T-helper 1 cell treated with Interleukin-12 subunit alpha and Interleukin-12 subunit beta and Interleukin-4 antibody, amounts not matched to agents 30 μg/mL and 1 μg/mL, for 36 hours (primary cell): ENCODE results near the gene TTC16.

ENCODE experiments used
- H3K27ac Mint-ChIP-seq: one replicate; pipeline ENCODE4 v1.8.0; 2021; ENCODE audit warnings: mild to moderate bottlenecking, mixed read lengths
- H3K27me3 Mint-ChIP-seq: one replicate; pipeline ENCODE4 v1.8.0; 2021; ENCODE audit warnings: low read depth, mixed read lengths
- H3K36me3 Mint-ChIP-seq: one replicate; pipeline ENCODE4 v1.8.0; 2021; ENCODE audit warnings: low read depth, mixed read lengths
- H3K4me1 Mint-ChIP-seq: one replicate; pipeline ENCODE4 v1.8.0; 2021; ENCODE audit warnings: low read depth, mixed read lengths
- H3K4me3 Mint-ChIP-seq: one replicate; pipeline ENCODE4 v1.8.0; 2021; ENCODE audit warnings: mild to moderate bottlenecking, moderate library complexity, mixed read lengths
- H3K9me3 Mint-ChIP-seq: one replicate; pipeline ENCODE4 v1.8.0; 2021; ENCODE audit warnings: mixed read lengths

The TTC16 gene

GRCh38 chr9:127715470-127716337 lies at the start of gene TTC16, which contains the start of gene PTRH1:
Gene TTC16 (plus strand): TSS chr9:127716079. CDS start chr9:127716146, 67 bp downstream.
Gene PTRH1 (minus strand): TSS chr9:127715663. CDS start chr9:127715639, 24 bp downstream.
- no peaks in the 10 kb centered on the region for H3K9me3 Mint-ChIP-seq
- H3K27ac Mint-ChIP-seq, result peak within 1 kb of the TSS; percentile 97
- H3K36me3 Mint-ChIP-seq, result no peaks in the 10 kb centered on the region
- H3K27me3 Mint-ChIP-seq, result no peaks in the 10 kb centered on the region
- H3K4me1 Mint-ChIP-seq, result peaks cover 15% of the 10 kb centered on the region
- H3K4me3 Mint-ChIP-seq, result peak within 1 kb of the TSS; percentile 98

GRCh38 chr9:127667127-127667844 lies 48.6 kb upstream of the TTC16 start:
- no peak overlapping the region for H3K4me3 Mint-ChIP-seq
- H3K36me3 Mint-ChIP-seq, result peaks cover 8% of the 10 kb centered on the region
- H3K4me1 Mint-ChIP-seq, result no peaks in the 10 kb centered on the region
- no peaks in the 10 kb centered on the region for H3K27me3 Mint-ChIP-seq
- H3K27ac Mint-ChIP-seq, result no peak overlapping the region
- H3K9me3 Mint-ChIP-seq, result no peaks in the 10 kb centered on the region

DNA sequence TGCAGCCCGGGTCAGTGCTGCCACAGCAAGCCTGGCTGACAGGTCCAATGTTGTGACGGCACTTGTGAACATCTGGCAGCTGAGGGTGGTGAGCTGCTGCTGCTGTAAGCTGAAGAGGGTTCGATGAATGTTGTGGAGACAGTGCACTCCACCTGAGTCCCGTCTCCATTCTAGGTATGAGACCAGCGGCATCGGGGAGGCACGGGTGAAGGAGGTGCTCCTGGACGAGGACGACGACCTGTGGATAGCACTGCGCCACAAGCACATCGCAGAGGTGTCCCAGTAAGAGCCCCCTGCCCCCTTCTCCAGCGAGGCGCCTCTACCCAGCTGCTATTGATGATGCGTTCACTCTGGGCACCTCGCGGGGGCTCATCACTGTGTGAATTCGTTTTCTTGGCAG lies 48.0 kb upstream of the TTC16 start:
- Mint-ChIP-seq H3K36me3 (peaks cover 4% of the 10 kb centered on the region), H3K9me3 (no peaks in the 10 kb centered on the region), H3K4me1 (no peaks in the 10 kb centered on the region), H3K4me3 (no peak overlapping the region), H3K27ac (no peak overlapping the region), H3K27me3 (no peaks in the 10 kb centered on the region)

GRCh38 chr9:127673234-127673633 lies 42.6 kb upstream of the TTC16 start:
- Mint-ChIP-seq H3K27ac (no peak overlapping the region), H3K9me3 (no peaks in the 10 kb centered on the region), H3K27me3 (no peaks in the 10 kb centered on the region), H3K4me1 (no peaks in the 10 kb centered on the region), H3K36me3 (peaks cover 3% of the 10 kb centered on the region), H3K4me3 (no peak overlapping the region)

DNA sequence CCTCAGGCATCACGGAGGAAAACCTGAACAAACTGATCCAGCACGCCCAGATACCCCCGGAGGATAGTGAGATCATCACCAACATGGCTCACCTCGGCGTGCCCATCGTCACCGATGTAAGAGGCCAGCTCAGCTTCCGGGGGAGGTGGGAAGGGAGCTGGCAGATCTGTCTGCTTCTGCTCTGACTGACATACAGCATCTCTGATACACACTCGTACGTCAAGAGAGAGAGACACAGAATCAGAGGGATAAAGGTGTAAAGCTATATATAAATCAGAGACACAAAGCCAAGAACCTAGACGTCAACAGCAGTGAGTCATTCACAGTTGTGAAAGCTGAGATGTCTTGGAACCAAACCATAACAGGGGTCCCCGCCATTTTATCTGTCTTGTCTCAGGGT lies 39.2 kb upstream of the TTC16 start:
- Mint-ChIP-seq H3K27me3 (no peaks in the 10 kb centered on the region), H3K27ac (no peak overlapping the region), H3K4me3 (no peak overlapping the region), H3K36me3 (peaks cover 2% of the 10 kb centered on the region), H3K9me3 (no peaks in the 10 kb centered on the region), H3K4me1 (no peaks in the 10 kb centered on the region)

DNA sequence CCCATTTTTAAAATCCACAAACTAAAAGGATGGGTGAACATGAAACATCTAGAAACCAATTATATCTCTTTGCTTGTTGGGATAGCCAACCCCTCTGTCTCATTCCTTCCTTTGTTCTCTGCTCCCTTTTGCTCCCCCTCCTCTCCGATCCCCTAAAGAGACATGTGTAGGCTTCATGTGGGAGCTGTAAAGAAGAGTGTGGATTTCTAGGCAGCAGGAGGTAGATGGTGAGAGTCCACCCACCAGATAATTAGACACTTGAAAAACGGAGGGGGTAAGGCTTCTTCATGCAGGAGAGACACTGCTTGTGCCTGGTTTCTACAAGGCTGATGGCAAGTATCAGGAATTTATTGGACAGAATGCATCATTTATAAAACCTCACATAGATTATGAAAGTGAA lies 36.4 kb upstream of the TTC16 start:
- H3K9me3 Mint-ChIP-seq, result no peaks in the 10 kb centered on the region

DNA sequence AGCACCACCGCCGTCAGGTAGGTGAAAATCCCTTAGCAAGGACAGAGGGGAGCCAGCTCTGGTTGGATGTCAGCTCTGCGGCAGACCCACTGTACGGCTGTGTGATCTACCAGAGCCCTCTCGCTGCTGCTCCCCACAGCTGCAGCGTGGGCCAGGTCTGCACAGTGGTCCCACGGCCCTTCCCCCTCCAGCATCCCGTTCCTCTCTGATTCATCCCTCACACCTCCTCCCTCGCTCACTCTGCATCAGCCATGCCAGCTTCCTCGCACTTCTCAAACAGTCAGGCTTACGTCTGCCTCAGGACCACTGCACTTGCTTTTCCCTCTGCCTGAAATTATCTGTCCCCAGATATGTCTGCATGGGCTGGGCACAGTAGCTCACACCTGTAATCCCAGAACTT lies 35.7 kb upstream of the TTC16 start:
- Mint-ChIP-seq H3K27ac (no peak overlapping the region), H3K36me3 (peaks cover 4% of the 10 kb centered on the region), H3K27me3 (no peaks in the 10 kb centered on the region), H3K4me3 (no peak overlapping the region), H3K4me1 (no peaks in the 10 kb centered on the region), H3K9me3 (no peaks in the 10 kb centered on the region)

More for the DNA sequence above, 36.4 kb upstream of the TTC16 start:
- no peak overlapping the region for H3K4me3 Mint-ChIP-seq
- H3K27ac Mint-ChIP-seq, result no peak overlapping the region
- no peaks in the 10 kb centered on the region for H3K27me3 Mint-ChIP-seq
- H3K36me3 Mint-ChIP-seq, result peaks cover 4% of the 10 kb centered on the region
- no peaks in the 10 kb centered on the region for H3K4me1 Mint-ChIP-seq

GRCh38 chr9:127680846-127681245 lies 35.0 kb upstream of the TTC16 start:
- H3K9me3 Mint-ChIP-seq, result no peaks in the 10 kb centered on the region
- no peak overlapping the region for H3K4me3 Mint-ChIP-seq
- no peaks in the 10 kb centered on the region for H3K4me1 Mint-ChIP-seq
- no peak overlapping the region for H3K27ac Mint-ChIP-seq
- H3K36me3 Mint-ChIP-seq, result peaks cover 4% of the 10 kb centered on the region
- no peaks in the 10 kb centered on the region for H3K27me3 Mint-ChIP-seq

- Mint-ChIP-seq H3K27ac (no peak overlapping the region), H3K9me3 (no peaks in the 10 kb centered on the region), H3K27me3 (no peaks in the 10 kb centered on the region), H3K36me3 (peaks cover 4% of the 10 kb centered on the region), H3K4me3 (no peak overlapping the region), H3K4me1 (no peaks in the 10 kb centered on the region)
Measured at GRCh38 chr9:127682351-127683136, 33.3 kb upstream of the TTC16 start.

- H3K4me3 Mint-ChIP-seq, result no peak overlapping the region
- H3K27me3 Mint-ChIP-seq, result no peaks in the 10 kb centered on the region
- H3K27ac Mint-ChIP-seq, result no peak overlapping the region
- H3K36me3 Mint-ChIP-seq, result peaks cover 4% of the 10 kb centered on the region
- H3K4me1 Mint-ChIP-seq, result no peaks in the 10 kb centered on the region
- no peaks in the 10 kb centered on the region for H3K9me3 Mint-ChIP-seq
Measured at GRCh38 chr9:127683723-127684122, 32.2 kb upstream of the TTC16 start.

GRCh38 chr9:127684576-127684975 lies 31.3 kb upstream of the TTC16 start:
- no peaks in the 10 kb centered on the region for H3K4me1 Mint-ChIP-seq
- no peak overlapping the region for H3K27ac Mint-ChIP-seq
- no peaks in the 10 kb centered on the region for H3K9me3 Mint-ChIP-seq
- no peak overlapping the region for H3K4me3 Mint-ChIP-seq
- H3K27me3 Mint-ChIP-seq, result no peaks in the 10 kb centered on the region
- peaks cover 4% of the 10 kb centered on the region for H3K36me3 Mint-ChIP-seq

GRCh38 chr9:127686461-127687393 lies 29.2 kb upstream of the TTC16 start:
- Mint-ChIP-seq H3K4me3 (no peak overlapping the region), H3K9me3 (no peaks in the 10 kb centered on the region), H3K36me3 (peaks cover 2% of the 10 kb centered on the region), H3K4me1 (no peaks in the 10 kb centered on the region), H3K27ac (no peak overlapping the region), H3K27me3 (no peaks in the 10 kb centered on the region)

DNA sequence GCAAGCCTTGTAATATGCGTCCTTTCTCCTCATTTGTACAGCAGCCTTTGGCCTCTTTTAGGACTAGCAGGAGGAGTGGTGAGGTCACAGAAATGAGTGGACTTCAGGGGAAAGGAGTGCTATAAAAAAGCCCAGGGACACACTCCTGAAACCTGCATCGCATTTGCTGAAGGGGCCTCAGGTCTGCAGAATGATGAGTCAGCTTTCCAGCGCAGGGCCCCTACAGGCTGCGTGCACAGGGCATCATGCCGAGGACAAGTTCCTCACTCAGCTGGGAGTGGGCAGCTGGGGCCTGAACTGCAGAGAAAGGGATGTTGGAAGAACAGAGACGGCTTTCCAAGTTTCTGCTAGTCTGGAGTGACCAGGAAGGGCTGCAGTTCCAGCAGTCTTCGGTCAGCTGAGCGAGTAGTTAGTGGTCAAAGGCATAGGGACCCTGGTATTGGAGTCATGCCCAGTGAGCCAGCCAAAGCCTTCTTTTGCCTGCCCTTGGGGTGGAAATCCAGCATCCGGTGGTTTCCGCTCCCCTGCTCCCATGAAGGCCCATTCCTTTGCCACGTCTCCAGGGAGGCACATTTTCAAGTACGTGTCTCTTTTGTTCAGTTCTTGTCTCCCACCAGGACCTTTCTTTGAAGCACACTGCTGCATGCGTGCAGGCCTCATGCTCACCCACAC lies 26.4 kb upstream of the TTC16 start:
- Mint-ChIP-seq H3K27ac (no peak overlapping the region), H3K27me3 (no peaks in the 10 kb centered on the region), H3K36me3 (no peaks in the 10 kb centered on the region), H3K4me1 (no peaks in the 10 kb centered on the region), H3K4me3 (no peak overlapping the region), H3K9me3 (no peaks in the 10 kb centered on the region)
